NCI-H2171 treated with DMSO at 0.1 percent for 48 hours (cell line): ENCODE measurements around the gene RASGRF2.

Source experiments
- DNase-seq: peaks from one replicate; lab custom pipeline; 2025; lab: John Stamatoyannopoulos, UW

The RASGRF2 gene

DNA sequence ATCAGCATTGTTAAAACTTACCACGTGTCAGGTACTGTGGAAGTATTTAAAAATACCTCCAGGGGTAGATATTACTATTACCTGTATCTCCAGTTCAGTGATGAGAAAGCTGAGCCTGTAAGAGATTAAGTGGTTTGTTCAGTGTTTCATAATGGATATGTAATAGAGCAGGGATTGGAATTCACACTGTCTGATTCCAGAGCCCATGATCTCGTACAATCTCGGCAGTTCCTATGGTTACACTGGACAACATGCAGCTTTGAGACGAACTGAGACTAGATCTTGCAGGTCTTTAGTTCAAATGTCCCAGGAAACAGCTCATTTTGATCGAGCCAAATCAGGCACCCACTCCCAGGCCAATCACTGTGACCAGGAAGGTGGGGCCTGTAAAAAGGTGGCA lies 8.8 kb upstream of the RASGRF2 start:
- no peak for DNase-seq

DNA sequence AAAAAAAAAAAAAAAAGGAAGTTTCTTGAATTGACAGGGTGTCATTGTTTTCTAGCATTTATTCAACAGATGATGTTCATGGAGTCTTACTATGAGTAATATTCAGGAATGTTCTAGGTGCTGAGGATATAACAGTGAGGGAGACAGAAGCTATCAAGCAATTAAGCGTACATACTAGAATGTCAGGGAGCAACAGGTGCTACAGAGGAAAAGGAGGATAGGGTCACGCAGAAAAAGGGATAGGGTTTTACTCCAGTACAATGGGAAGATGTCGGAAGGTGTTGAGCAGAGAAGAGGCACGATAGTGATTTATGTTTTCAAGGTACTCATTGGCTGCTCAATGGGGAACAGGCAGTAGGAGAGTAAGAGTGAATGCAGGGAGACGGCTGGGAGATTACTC lies 6.6 kb upstream of the RASGRF2 start:
- no peak for DNase-seq

DNA sequence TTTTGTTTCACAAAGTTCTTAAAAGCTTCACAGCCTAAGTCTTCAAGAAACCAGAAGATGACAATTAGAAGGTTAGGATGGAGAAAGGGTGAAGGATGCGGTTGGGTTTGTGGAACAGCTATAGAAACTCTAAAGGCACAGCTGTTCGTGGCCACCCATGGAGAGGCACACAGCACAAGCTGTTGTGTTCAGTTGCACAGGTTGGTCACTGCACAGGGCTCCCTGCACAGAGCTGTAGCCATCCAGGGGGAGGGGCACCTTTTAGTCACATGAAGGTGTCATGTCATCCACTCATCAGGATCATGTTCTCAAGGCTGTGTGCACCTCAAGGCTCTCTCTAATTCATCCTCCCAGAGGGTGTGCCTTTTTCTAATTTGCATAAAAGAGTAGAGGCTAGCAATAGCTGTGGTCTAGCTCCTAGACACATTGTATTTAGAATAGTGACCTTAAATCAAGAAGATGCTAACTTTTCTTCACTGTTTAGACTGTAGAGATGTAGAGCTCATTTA lies 5.0 kb upstream of the RASGRF2 start:
- DNase-seq: no peak

DNA sequence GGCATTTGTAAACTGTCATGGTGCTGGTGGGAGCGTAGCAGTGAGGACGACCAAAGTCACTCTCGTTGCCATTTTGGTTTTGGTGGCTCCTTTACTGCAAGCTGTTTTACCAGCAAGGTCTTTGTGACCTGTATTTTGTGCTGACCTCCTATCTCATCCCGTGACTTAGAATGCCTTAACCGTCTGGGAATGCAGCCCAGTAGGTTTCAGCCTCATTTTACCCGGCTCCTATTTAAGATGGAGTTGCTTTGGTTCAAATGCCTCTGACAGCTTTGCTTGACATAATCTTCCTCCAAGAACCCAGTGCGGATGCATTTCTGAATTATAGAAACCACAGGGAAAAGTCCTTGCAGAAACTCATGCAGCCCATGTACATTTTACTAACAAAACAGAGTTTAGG lies 3.9 kb upstream of the RASGRF2 start:
- no peak for DNase-seq

DNA sequence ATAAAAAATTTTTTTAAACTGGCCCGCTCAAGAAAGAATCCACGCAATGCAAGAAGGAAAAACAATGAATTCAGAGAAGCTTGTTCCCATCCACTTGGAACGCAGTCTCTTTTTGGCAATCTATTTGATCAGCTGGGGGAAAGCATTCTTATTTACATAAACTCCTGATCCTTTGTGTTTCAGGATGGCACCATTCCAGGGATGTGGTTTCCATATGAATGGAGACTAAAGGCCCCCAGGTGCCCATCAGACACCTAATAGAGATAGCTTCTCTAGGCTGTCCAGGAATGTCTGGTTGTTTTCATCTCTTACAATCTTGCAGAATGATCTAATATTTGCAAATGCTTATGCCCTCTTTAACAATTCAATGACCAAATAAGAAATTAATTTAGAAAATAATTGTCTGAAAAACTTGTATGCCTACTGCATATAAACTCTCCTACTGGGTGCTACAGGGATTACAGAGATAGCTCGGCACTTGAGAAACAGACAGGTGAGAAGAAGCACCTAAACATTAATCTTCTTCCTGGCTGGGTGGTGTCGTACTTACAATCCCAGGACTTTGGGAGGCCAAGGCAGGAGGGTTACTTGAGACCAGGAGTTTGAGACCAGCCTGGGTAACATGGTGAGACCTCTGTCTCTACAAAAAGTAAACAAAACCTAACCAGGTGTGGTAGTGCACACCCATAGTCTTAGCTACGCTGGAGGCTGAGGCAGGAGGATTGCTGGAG lies 3.0 kb upstream of the RASGRF2 start:
- DNase-seq: no peak

DNA sequence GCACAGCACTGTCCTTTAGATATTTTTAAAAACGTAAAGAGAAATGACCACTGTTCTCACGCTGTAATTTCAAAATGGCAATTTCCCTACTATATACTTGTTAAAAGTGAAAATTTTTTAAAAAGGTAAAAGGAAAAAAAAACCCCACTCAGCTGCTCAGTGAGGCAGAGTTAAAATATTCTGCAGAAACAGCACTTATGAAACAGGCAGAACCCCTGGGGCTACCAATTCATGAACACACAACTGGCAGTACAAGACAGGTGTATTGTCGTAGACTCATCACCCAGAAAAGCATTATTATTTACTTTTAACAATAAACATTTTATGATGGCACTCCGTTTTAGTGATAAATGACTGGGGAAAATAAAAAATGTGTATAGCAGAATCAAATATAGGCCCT lies 1.5 kb upstream of the RASGRF2 start:
- DNase-seq: no peak

DNA sequence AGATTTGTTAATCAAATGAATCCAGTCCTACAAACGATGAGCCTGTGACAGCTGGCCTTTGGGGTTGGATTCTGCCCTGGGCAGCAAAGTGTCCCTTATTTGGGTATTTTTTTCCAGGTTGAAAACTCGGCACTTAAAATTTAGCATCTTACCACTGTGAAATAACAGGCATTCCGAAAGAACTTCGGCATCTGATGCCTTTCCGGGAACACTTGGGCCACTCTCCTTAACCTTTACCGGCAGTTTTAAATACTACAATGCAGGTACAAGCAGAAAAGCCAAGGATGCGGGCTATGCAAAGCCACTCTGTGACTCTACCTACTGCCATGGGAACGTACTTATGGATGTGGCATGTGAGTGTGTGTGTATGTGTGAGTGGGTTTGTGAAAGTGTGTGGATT lies 1.0 kb upstream of the RASGRF2 start:
- no peak for DNase-seq

DNA sequence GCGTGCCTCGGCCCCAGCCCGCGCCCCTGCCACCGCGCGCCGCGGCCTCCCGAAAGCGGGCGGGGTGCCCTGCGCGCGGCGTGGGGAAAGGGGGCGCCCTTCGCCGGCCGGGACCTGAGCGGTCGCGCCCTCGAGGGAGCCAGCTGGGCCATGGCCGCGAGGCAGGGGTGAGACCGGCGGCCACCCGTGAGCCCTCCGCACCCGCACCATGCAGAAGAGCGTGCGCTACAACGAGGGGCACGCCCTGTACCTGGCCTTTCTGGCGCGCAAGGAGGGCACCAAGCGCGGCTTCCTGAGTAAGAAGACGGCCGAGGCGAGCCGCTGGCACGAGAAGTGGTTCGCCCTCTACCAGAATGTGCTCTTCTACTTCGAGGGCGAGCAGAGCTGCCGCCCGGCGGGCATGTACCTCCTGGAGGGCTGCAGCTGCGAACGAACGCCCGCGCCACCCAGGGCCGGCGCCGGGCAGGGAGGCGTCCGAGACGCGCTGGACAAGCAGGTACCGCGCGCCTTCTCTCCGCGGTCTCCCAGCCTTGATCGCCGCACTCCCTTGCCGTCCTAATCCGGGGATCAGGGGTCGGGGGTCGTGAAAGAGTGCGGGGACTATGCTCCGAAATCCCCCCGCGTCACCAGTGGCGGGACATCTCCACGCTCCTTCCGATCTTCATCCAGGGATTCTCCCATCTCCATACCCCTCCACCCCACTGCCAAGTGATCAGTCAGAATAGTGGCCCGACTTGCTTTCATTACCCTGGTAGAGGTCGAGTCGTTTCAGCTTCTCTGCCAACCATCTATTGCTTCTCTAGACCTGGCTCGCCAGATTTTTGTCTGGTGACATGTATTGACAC lies 590 bp downstream of the RASGRF2 start:
- DNase-seq: no peak

DNA sequence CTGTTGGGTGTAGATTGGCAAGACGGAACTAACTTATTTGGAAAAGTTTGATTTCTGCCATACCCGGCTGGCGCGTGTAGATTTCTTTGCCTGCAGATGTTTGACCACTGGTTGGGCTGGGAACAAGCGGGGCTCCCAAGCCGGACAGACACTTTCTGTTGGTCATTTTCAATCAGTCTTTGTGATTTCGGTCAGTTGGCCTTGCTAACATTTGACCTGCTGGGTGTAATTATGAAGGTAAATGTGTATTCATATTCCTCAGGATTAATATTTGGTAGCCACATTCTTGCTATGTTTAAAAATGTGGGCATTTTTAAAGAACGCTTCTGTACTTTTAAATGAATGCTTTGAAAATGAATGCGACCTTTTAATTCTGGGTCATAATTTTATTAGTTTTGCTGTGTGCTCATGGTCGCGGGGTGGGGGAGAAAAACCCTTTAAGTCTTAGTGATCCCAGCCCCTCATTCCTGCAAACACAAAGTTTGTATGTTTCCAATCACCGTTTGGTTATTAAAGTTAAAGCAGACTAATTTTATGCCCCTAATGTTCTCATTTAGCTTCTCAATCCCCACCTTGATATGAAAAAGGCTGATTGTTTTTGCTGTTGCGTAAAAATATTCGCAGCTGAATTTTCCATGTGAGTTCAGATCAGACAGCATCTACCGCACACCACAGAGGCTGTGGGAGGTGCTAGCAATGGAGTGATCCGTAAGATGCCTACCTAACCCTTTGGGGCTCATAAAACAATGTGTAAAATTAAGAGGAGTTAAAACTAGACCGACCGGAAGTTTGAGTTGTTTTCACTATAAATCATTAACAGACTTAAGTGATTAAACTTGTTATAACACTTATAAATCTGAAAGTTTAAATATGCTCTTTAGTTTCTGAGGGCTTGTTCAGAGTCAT lies 1.5 kb downstream of the RASGRF2 start:
- no peak for DNase-seq

DNA sequence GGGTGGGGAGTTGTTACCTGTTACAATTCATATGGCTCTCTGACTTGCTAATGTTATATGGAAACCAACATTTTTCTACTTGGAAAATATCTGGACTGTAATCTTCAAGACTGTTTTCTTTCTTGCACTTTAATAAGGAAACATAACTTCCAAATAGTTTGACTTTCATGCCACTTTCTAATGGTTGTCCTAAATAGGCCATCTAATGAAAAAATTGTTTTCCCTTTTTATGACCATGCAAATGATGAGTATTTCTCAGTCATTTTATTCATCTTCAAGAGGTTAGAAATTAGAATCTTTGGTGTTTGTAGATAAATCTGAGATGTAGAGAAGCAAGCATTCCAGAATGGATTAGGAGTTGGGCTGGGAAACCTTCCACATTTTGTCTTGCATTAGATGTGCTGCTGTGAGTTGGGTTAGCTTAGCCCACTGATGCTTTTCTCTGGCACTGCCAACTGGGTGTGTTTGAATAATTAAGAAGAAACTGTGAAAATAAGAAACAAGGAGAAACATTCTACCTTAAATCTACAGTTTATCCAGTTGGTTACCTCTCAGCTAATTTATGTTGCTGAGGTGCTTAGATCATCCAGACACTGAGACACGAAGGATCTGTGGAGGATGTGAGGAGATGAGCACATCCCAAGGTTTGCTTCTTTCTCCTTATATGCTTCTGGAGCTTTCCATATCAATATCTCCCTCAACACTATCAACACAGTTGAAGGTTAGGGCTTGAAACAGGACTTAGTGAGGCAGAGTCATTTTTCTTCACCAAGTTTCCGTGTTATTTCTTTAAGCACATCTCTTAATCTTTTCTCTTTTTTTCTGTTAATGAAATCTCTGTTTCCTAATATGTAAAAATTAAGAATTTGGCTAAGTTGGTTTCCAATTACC lies 2.7 kb downstream of the RASGRF2 start:
- no peak for DNase-seq

DNA sequence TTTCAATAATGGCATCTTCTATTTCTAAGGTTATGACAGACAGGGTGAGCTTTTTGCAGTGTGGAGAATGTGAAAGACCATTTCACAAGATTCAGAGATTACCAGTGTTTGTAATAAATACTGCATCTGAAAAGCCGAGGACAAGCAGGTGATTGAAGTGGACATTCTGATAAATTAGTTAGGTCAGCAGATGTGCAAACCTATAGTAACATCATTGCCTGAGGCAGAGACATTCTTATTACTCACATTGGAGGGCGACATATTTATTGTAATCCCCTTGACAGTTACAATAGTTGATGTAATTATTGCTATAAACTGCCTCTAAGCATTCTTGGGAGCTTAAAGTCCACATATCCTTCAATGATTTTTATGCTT lies 3.3 kb downstream of the RASGRF2 start:
- no peak for DNase-seq

DNA sequence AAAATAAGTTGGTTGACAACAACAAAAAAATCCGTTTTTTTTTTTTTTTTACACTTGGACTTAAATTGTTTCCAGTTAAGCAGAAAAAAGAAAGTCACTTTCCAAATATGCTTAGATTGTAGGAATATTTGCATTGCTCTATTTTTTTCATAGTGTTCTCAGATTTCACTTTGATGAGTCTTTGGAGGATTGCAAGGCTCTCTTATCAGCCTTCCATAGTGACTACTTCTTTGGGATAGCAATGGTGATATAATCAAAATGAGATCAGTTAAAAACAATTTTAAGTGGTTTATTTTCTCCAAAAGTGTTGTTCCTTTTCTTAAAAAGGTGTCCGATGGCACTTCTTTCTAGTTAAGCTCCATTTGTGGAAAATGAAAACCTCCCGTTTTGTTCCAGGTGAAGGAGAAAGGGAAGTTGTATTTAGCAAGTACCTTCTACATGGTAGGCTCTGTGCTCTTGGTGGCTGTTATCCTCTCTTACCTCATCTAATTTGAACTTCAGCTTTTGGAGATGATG lies 3.9 kb downstream of the RASGRF2 start:
- DNase-seq: no peak

DNA sequence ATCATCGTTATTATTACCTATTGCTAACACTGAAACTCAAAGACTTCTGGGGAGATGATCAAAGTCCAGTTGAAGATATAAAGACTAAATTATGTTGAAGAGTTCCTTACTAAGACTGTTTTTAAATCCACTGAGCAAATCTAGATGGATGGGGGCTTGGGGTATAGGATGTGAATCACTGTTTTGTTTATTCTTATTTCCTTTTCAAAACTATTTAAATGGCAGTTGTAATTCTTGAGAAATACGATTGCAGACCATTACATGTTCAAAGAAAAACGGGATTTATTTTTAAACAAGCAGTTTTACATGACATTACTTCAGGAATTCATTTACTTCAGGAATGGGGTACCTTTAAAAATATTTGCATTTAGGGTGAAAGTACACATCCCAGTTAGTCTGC lies 4.3 kb downstream of the RASGRF2 start:
- no peak for DNase-seq

DNA sequence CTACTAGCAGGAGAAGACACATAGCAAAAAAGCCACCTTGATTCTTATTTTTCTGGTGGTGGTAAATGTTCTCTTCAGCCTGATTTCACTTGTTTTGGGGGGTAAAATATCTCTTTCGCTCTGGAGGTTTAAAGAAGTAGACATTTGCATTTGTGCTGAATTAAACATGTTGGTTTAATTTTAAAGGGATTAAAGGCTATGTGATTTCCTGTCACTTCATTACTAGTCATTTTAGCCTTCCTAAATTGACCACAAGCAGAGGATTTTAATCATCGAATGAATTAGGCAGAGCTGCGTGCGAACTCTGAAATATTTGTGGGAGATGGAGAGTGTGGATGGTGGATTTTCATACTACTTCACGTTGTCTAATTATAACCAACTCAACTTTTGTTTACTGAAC lies 4.8 kb downstream of the RASGRF2 start:
- no peak for DNase-seq

DNA sequence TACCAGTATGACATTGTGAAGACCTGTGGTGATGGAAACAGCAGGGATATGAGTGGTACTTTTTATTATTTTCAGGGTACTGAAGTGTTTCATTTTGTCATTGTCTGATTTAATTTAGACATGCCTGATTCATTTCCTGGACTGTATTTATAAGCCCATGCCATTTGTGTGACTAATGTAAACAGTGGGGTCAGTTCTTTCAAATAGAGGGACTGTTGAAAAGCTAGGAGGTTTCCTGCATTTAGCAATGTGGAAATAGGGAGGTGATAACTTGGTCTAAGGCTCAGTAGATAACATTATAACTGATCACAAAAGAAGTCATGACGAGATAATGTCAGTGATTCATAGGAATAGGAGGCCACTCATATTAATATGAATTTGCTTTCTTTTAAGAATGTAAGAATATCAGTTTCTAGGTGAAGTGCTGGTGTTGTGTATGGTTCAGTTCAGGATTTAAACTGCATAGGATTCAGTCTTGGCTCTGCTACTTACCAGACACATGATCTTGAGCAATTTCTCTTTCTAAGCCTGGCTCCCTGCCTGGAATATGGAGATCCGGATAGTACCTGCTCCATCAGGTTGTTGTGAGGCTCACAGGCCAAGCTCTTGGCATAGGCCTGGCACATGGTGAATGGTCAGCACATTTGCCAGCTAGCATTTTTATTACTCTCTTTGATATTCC lies 7.5 kb downstream of the RASGRF2 start:
- DNase-seq: no peak

DNA sequence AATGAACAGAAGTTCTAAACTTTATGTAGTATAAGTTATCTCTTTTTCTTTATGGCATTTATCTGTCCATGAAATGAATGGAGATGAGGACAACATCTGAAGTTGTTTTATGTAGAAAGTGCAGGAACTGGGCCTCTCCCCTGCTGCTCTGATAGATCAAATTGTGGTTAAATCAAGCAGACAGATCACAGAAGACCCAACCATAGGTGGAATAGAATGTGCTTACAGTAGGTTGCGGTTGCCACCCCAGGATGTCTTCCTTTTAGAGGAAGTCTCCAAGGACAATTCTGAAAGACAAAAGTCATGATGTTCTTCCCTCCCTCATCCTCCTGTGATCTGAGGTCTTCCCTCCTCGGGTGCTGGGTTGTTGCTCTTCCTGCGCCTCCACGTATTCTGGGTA lies 12.9 kb downstream of the RASGRF2 start:
- DNase-seq: no peak

DNA sequence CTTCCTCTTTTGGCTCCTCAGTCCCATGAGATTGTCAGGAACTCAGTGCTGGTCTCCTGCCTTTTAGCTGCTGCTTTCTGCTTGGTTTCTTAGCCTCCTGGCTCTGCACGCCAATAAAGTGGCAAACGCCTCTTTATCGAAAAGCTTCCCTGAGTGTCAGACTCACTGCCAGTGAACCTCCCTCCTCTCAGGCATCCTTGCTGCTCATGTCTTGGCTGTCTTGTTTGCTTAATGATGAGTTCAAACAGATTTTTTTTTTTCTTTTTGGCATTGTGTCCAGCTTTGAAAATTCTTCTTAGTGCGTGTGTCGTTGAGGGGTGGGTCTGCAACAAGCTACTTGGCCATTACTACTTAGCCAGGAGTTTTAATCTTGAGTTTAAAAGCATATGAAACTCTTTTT lies 14.9 kb downstream of the RASGRF2 start:
- DNase-seq: no peak

DNA sequence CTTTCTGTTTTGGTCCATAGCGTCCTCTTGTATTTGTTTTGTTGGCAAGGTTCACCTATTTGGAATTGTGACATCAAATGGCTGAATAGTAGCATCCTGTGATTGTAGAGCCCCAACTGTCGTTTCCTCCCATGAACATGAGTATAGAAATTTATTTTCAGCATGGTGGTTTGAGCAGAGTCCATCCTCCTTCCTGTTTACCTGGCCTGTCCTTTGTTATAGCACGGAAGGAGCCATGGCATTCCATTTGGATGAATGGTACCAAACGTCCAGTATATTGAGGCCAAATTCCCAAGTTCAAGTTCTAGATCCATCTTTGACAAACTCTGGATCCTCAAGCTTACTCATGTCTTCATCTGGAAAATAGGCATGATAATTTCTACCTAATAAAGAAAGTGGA lies 16.8 kb downstream of the RASGRF2 start:
- no peak for DNase-seq

DNA sequence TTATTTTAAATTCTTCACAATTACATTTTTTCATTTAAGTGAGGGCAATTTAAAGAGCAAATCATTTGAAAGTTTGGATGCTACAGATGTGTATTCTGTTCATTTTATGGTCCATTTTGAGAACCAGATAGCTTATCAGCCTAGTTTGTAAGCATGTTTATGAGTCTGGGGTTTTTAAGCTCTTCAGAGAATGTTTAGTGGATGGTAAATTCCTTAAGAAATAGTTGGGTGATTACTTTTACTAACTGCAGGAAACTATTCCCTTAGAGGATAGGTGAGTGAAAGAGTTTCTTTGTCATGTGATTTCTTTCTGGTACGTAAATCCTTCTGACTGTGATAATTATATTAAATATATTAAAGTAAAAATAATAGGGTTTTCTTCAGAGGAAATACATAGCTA lies 17.6 kb downstream of the RASGRF2 start:
- DNase-seq: no peak

DNA sequence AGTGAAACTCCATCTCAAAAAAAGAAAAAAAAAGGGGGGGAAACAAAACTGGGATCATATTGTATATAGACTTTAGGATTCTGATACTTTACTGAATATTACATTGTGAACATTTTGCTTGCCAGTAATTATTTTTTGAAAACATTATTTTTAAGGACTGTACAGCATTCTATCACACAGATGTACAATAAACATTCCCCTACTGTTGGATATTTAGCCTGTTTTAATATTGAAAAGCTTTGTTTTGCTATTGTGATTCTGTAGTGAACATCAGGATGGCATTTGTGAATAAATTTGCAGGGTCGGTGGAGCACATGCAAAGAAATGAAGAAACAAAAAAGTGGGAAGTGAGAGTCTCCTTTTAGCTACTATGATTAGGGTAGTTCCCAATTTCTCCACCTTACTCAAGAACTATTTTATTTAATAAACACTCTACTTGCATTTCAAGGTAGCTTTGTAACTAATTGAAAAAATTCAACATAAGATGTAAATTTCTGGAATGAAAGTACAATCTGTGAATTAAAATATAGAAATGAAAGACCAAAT lies 18.7 kb downstream of the RASGRF2 start:
- no peak for DNase-seq
